Panc1 (cell line): ENCODE measurements around the gene STK35. TPM values are rescaled to one million over a fixed set of nuclear protein-coding genes. Genes with fewer than 3 reads are reported as not detected.

Experiments used
- ATAC-seq: fragments of 200-7000 bp; cut with Tn5 transposase; 2 replicates; pipeline ENCODE4 v1.9.1; 2020; ENCODE audit warnings: mild to moderate bottlenecking, moderate library complexity
- BruUV-seq: library from RNA; stranded (reverse); fragments of 400-500 nt; replicated peaks from 2 replicates; lab custom pipeline; 2021; lab: Mats Ljungman, UMichigan
- CTCF ChIA-PET: fragments of 300-600 bp; sonication (Branson Sonifier 250); formaldehyde crosslinking; loops from one replicate; lab custom pipeline; 2022; ENCODE audit warnings: antibody characterized with exemption; lab: Charles Lee
- POLR2A ChIA-PET: fragments of 300-600 bp; sonication (Branson Sonifier 250); formaldehyde crosslinking; loops from one replicate; lab custom pipeline; 2022; ENCODE audit warnings: antibody characterized with exemption; lab: Charles Lee
- DNase-seq: peaks from one replicate; pipeline ENCODE4 v3.0.0-alpha.2; 2010; ENCODE audit warnings: low read depth, low spot score
- H3K27ac ChIP-seq: 2 replicates; pipeline ENCODE4 v1.5.1; 2011; ENCODE audit warnings: mild to moderate bottlenecking, low read length, inconsistent platforms
- H3K27me3 ChIP-seq: fragments of 200-500 bp; sonication (Bioruptor generic); 2 replicates; pipeline ENCODE4 v1.6.0; 2014; ENCODE audit warnings: low read length, inconsistent platforms; ENCODE audit not compliant: control insufficient read depth, insufficient read depth
- H3K36me3 ChIP-seq: fragments of 200-500 bp; sonication (Bioruptor generic); 2 replicates; pipeline ENCODE4 v1.5.1; 2014; ENCODE audit warnings: inconsistent platforms, mild to moderate bottlenecking, low read length, moderate library complexity; ENCODE audit not compliant: control insufficient read depth, insufficient read depth
- H3K4me1 ChIP-seq: 2 replicates; pipeline ENCODE4 v1.5.1; 2011; ENCODE audit warnings: inconsistent platforms, mild to moderate bottlenecking, low read length, moderate library complexity; ENCODE audit not compliant: control insufficient read depth, insufficient read depth
- H3K4me3 ChIP-seq, 2 experiments: 2 replicates each; pipeline ENCODE4 v1.5.1; 2011 to 2012; ENCODE audit warnings: low read depth in 2 of 2, low read length in 2 of 2, mild to moderate bottlenecking in 2 of 2, inconsistent platforms in 1 of 2, moderate library complexity in 1 of 2
- H3K9me3 ChIP-seq: fragments of 200-500 bp; sonication (Bioruptor generic); 2 replicates; pipeline ENCODE4 v1.5.1; 2014; ENCODE audit warnings: low read depth, mild to moderate bottlenecking, inconsistent platforms, low read length, moderate library complexity; ENCODE audit not compliant: control insufficient read depth, insufficient read depth
- POLR2AphosphoS5 ChIP-seq: IDR thresholded peaks from 2 replicates; pipeline ENCODE4 v1.6.1; 2012; ENCODE audit warnings: mild to moderate bottlenecking, low read depth, low read length, moderate library complexity
- SIN3A ChIP-seq: IDR thresholded peaks from 2 replicates; pipeline ENCODE4 v1.6.1; 2012; ENCODE audit warnings: low read depth, mild to moderate bottlenecking, low read length, moderate library complexity, borderline replicate concordance; ENCODE audit not compliant: insufficient read depth
- TCF7L2 ChIP-seq: IDR thresholded peaks from 2 replicates; pipeline ENCODE4 v1.6.1; 2011; ENCODE audit warnings: mild to moderate bottlenecking, low read depth, low read length, inconsistent platforms
- in situ Hi-C: cut with HindIII; loops from 2 replicates; pipeline ENCODE4 v1.10.0; 2016; ENCODE audit warnings: low sequenced_read_pairs, low pct_unique_long_range_greater_than_20kb
- intact Hi-C: fragments of 100-400 bp; cut with micrococcal nuclease; formaldehyde crosslinking; loops from one replicate; pipeline ENCODE4 v1.10.0; 2022; ENCODE audit not compliant: unreplicated experiment
- total RNA-seq: library from RNA; stranded (reverse); gene quantifications from one replicate; pipeline ENCODE4 v1.2.1, GENCODE V29; 2021; ENCODE audit not compliant: unreplicated experiment
- TF ChIP-seq, protein P1 (sequence below): fragments of 450-650 bp; IDR thresholded peaks from 2 replicates; pipeline ENCODE4 v1.5.1; 2017; ENCODE audit warnings: mild to moderate bottlenecking
- TF ChIP-seq, protein P2 (sequence below), 2 experiments: IDR thresholded peaks; 2 replicates each; pipeline ENCODE4 v1.6.1; 2011 to 2012; ENCODE audit warnings: low read depth in 2 of 2, control low read depth in 1 of 2, low read length in 1 of 2, mild to moderate bottlenecking in 1 of 2, moderate library complexity in 1 of 2; ENCODE audit not compliant: insufficient read depth in 1 of 2

The STK35 gene
- total RNA-seq, 1 experiment from 2014 or later: 27.6 TPM

DNA sequence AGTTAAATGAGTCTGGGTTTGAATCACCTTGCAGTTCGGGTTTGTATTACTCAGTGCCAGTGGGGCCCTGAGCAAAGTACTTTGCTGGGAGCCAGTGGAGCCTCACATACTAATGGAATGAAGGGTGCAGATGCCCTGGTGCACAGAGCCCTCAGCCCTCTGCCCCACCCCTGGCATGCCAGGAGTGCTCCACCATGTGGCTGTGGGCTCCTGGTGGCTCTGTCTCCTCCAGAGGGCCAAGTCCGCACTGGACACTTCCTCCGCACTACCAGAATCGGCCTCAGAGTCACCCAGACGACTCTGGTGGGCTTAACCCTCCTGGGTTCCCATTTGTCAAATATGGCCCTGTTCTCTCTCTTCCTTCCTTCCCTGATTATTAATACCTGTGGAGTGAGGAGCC lies 94.0 kb downstream of the STK35 start:
- H3K27me3 ChIP-seq: peaks cover 21% of the 10 kb centered on the region
- no TSS peak for BruUV-seq
- DNase-seq (no peak), ATAC-seq (no peak)
- H3K4me3 ChIP-seq: no peak overlapping the region
- ChIA-PET CTCF (no interaction called here), POLR2A (no interaction called here)
- intact Hi-C loops: no loop called here
- no peak overlapping the region for H3K27ac ChIP-seq
- no peaks in the 10 kb centered on the region for H3K36me3 ChIP-seq
- no peak for TF ChIP-seq TCF7L2
- TF ChIP-seq, protein P1, sequence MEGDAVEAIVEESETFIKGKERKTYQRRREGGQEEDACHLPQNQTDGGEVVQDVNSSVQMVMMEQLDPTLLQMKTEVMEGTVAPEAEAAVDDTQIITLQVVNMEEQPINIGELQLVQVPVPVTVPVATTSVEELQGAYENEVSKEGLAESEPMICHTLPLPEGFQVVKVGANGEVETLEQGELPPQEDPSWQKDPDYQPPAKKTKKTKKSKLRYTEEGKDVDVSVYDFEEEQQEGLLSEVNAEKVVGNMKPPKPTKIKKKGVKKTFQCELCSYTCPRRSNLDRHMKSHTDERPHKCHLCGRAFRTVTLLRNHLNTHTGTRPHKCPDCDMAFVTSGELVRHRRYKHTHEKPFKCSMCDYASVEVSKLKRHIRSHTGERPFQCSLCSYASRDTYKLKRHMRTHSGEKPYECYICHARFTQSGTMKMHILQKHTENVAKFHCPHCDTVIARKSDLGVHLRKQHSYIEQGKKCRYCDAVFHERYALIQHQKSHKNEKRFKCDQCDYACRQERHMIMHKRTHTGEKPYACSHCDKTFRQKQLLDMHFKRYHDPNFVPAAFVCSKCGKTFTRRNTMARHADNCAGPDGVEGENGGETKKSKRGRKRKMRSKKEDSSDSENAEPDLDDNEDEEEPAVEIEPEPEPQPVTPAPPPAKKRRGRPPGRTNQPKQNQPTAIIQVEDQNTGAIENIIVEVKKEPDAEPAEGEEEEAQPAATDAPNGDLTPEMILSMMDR: no peak
- TF ChIP-seq SIN3A: no peak
- TF ChIP-seq, protein P2, sequence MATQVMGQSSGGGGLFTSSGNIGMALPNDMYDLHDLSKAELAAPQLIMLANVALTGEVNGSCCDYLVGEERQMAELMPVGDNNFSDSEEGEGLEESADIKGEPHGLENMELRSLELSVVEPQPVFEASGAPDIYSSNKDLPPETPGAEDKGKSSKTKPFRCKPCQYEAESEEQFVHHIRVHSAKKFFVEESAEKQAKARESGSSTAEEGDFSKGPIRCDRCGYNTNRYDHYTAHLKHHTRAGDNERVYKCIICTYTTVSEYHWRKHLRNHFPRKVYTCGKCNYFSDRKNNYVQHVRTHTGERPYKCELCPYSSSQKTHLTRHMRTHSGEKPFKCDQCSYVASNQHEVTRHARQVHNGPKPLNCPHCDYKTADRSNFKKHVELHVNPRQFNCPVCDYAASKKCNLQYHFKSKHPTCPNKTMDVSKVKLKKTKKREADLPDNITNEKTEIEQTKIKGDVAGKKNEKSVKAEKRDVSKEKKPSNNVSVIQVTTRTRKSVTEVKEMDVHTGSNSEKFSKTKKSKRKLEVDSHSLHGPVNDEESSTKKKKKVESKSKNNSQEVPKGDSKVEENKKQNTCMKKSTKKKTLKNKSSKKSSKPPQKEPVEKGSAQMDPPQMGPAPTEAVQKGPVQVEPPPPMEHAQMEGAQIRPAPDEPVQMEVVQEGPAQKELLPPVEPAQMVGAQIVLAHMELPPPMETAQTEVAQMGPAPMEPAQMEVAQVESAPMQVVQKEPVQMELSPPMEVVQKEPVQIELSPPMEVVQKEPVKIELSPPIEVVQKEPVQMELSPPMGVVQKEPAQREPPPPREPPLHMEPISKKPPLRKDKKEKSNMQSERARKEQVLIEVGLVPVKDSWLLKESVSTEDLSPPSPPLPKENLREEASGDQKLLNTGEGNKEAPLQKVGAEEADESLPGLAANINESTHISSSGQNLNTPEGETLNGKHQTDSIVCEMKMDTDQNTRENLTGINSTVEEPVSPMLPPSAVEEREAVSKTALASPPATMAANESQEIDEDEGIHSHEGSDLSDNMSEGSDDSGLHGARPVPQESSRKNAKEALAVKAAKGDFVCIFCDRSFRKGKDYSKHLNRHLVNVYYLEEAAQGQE (IDR thresholded peaks at IDR 0.05; ENCODE audit: insufficient read depth in 1 of 2, low read depth in 2 of 2, low read length in 1 of 2): no peak
- no peak for TF ChIP-seq POLR2AphosphoS5
- H3K4me1 ChIP-seq: no peaks in the 10 kb centered on the region
- in situ Hi-C loops: no loop called here
- H3K9me3 ChIP-seq: no peaks in the 10 kb centered on the region

DNA sequence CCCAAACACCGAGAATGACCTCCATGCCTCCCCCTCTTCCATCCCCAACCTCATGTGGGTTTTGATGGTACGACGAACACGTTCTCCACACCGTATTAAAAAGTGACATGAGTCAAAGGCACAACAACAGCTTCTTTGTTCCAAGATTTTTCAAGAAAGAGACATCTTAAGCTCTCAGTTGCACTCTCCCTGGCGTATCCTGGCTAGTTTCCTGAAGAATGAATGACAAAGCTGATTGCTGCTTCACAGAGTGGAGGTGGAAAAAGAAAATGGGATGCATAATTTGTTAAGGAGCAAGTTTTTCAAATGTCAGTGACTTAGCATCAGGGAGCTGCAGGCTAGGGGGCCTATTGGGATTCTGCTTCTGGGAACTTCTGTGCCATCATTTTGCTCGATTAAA lies 95.5 kb downstream of the STK35 start:
- H3K27me3 ChIP-seq: peaks cover 21% of the 10 kb centered on the region

More for the DNA sequence above, 95.5 kb downstream of the STK35 start:
- Histone ChIP-seq H3K27ac (no peak overlapping the region), H3K9me3 (no peaks in the 10 kb centered on the region), H3K4me3 (no peak overlapping the region), H3K4me1 (no peaks in the 10 kb centered on the region), H3K36me3 (no peaks in the 10 kb centered on the region)
- no TSS peak for BruUV-seq
- no peak for DNase-seq
- intact Hi-C loops (no loop called here), in situ Hi-C loops (no loop called here)
- ChIA-PET POLR2A (no interaction called here), CTCF (no interaction called here)
- TF ChIP-seq TCF7L2: no peak
- no peak for TF ChIP-seq SIN3A
- TF ChIP-seq, protein P2 (IDR thresholded peaks at IDR 0.05; ENCODE audit: insufficient read depth in 1 of 2, low read depth in 2 of 2, low read length in 1 of 2): no peak
- TF ChIP-seq, protein P1: no peak
- no peak for TF ChIP-seq POLR2AphosphoS5
- ATAC-seq: no peak

Other genes with a start within 250 kb of the STK35 start
- gene SIRPA, start 206.4 kb upstream of the STK35 start, total RNA-seq: 2.4 TPM
- not detected for gene PDYN, start 107.8 kb upstream of the STK35 start, total RNA-seq
- not detected for gene TGM3, start 194.2 kb downstream of the STK35 start, total RNA-seq